NCI-H748 (cell line): Measurements from ENCODE around the gene MARCHF7.
"Not testable (repeated sequence)": the region's sequence is repeated elsewhere in the genome, so short reads cannot be mapped to it uniquely, and the experiment has no call there.

Source experiments
- DNase-seq: peaks from one replicate; lab custom pipeline; 2025; ENCODE audit not compliant: unreplicated experiment; lab: John Stamatoyannopoulos, UW

Gene MARCHF7, protein sequence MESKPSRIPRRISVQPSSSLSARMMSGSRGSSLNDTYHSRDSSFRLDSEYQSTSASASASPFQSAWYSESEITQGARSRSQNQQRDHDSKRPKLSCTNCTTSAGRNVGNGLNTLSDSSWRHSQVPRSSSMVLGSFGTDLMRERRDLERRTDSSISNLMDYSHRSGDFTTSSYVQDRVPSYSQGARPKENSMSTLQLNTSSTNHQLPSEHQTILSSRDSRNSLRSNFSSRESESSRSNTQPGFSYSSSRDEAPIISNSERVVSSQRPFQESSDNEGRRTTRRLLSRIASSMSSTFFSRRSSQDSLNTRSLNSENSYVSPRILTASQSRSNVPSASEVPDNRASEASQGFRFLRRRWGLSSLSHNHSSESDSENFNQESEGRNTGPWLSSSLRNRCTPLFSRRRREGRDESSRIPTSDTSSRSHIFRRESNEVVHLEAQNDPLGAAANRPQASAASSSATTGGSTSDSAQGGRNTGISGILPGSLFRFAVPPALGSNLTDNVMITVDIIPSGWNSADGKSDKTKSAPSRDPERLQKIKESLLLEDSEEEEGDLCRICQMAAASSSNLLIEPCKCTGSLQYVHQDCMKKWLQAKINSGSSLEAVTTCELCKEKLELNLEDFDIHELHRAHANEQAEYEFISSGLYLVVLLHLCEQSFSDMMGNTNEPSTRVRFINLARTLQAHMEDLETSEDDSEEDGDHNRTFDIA

GRCh38 chr2:159712143-159712928, at the start of gene MARCHF7:
MARCHF7 (plus strand) TSS chr2:159712506; CDS start chr2:159729023, 16,517 bp downstream.
- peak; percentile 98 for DNase-seq

DNA sequence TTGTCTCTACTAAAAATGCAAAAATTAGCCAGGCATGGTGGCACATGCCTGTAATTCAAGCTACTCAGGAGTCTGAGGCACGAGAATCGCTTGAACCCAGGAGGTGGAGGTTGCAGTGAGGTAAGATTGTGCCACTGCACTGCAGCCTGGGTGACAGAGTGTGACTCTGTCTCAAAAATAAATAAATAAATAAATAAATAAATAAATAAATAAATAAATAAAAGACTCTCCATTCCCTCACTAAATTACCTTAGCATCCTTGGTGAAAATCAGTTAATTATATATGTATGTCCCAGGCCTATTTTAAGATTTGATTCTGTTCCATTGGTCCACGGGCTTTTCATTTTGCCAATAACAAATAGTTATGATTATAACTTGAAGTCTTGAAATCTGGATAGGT, 44.9 kb upstream of the MARCHF7 start:
- DNase-seq, result not testable (repeated sequence)

- DNase-seq, result no peak
These were observed 41.3 kb upstream of the MARCHF7 start for GRCh38 chr2:159671047-159671446.

- DNase-seq, result peak; percentile 6
These were observed 34.7 kb upstream of the MARCHF7 start for GRCh38 chr2:159677654-159678053.

GRCh38 chr2:159680692-159681091, 31.6 kb upstream of the MARCHF7 start:
- no peak for DNase-seq

DNA sequence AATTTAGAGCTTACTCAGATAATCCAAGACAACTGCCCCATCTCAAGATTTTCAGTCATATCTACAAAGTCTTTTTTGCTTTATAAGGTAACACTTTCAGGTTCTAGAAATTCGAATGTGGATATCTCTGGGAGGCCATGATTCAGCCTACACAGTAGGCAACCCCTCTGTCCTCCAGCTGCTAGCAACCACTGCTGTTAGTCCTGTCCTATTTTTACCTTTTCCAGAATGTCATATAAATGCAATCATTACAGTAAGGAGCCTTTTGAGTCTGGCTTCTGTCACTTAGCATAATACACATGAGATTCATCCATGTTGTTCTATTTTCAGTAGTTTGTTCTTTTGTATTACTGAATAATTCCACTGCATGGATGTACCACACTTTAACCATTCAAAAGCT, 28.5 kb upstream of the MARCHF7 start:
- DNase-seq, result no peak

DNA sequence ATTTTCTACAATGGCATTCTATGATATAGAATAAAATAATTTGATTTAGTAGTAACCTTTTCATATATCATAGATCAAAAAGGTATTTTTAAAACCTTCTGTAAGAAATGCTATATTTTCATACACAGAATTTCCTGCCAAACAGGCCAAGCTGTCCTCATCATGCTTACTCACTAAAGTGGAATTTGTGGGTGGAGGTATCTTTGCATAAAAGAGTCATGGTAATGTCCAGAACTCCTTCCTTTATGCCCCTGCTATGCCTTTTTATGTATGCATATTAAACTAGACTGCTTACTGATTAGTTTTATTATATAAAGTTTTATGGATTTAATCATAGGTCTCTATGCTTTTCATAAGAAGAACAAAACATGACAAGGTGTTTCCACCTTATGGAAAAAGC, 27.5 kb upstream of the MARCHF7 start:
- DNase-seq, result no peak

DNA sequence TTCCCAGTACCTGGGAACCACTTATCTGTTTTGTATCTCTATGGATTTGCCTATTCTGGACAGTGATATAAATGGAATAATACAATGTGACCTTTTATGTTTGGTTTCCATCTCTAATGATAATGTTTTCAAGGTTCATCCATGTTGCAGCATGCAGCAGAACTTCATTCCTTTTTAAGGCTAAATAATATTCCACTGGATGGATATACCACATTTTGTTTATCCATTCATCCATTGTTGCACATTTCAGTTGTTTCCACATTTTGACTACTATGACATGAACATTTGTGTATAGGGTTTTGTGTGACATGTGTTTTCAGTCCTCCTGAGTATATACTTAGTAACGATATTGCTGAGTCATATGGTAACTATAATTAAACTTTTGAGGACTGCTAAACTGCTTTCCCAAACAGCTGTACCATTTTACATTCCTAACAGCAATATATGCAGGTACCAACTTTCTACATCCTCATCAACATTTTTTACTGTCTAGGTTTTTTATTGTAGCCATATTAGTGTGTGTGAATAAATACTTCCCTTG, 17.7 kb upstream of the MARCHF7 start:
- no peak for DNase-seq

DNA sequence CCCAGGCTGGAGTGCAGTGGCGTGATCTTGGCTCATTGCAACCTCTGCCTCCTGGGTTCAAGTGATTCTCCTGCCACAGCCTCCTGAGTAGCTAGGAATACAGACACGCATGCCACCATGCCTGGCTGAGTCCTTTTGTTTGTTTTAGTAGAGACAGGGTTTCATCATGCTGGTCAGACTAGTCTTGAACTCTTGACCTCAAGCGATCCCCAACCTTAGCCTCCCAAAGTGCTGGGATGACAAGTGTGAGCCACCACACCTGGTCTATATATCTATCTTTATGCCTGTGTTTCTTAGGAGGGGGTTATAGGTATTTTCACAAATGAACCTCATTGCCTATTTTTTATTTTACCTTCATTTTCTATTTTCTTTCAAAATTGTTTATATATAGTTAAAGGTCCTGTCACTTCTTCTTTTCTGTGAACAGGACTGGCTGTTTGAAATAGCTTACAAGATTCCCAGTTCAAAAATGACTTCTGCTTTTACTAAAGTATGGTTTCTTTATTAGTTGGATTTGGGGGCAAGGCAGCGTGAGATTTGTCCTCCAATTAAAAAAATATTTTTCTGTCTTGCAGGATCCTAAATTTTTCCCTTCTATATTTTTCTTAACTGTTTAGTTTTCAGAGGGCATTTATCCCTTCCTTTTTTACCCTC, 16.4 kb upstream of the MARCHF7 start:
- no peak for DNase-seq

- DNase-seq, result no peak
These were observed 8.8 kb upstream of the MARCHF7 start for GRCh38 chr2:159703491-159703890.

- no peak for DNase-seq
These were observed 5.8 kb upstream of the MARCHF7 start for GRCh38 chr2:159706385-159706980.

- no peak for DNase-seq
These were observed 4.1 kb upstream of the MARCHF7 start for GRCh38 chr2:159708066-159708760.

DNA sequence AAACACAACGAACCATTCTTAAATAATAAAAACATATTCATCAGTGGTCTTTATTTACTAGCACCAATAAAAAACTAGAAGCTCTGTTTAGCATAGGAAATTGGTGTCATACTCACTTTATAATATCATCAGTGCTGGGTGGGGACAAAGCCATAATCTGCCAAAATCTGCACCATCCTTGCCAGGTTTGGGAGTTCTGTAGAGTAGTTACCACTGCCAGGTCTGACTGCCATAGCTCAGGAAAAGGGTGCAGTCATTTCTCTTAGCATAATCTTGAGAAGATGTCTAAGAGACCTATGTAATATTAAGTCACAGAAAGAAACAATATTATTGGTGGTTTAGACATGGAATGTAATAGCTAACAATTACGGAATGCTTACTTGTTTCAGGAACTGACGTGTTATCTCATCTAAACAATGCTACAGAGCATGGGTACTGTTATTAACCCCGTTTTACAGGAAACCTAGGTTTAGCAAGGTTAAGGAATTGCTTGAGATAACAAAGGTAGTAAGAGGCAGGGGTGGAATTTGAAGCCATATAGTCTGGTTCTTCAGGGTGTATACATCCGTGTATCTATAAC, 1.6 kb upstream of the MARCHF7 start:
- peak; percentile 20 for DNase-seq

DNA sequence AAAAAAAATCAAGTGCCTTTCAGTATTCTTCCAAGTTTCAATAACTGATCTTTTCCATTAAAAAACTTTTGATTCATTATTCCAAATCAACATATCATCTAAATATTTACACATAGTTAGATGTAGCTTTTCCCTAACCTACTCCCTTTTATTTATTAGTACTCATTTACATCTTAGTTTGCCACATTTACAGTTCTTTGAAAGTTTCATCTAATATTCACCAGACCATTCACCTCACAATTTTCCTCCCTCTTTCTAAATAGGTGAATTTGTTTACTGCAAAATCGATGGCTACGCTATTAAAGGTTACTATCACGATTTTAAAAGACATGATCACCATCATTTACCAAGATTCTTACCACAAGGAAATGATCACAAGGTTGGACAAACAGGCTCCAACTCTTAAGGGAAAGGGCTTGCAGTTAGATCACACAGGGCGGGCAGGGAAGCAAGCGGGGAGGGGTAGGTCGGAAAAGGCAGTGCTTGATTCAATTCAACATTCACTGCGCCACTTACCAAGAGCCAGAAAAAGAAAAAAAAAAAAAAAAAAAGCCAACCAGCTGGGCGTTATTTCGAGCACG, 654 bp upstream of the MARCHF7 start:
- DNase-seq, result no peak

DNA sequence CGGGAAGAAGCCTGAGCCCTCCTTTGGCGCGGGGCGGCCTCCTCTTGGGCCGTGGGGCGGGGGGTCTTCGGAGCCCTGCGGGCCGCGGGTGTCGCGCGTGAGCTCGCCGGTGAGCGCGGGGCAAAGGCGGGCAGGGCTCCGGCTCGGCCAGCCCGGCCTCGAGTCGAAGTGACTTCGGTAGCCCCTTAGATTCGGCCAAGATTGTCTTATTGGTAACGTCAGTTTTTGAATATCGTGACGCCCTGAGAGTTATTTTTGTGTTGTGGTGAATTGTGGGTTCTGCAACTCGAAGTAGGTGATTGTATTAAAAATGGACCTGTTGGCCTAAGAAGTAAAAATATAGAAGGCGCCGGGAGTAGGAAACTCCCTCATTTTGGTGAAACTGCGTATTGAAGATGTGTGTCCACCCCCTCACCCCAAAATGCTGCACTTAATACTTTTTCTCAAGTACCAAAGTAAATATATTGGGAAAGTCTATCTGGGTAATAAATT, 669 bp downstream of the MARCHF7 start:
- DNase-seq, result no peak

GRCh38 chr2:159713631-159714246, 1.4 kb downstream of the MARCHF7 start:
- peak; percentile 41 for DNase-seq

DNA sequence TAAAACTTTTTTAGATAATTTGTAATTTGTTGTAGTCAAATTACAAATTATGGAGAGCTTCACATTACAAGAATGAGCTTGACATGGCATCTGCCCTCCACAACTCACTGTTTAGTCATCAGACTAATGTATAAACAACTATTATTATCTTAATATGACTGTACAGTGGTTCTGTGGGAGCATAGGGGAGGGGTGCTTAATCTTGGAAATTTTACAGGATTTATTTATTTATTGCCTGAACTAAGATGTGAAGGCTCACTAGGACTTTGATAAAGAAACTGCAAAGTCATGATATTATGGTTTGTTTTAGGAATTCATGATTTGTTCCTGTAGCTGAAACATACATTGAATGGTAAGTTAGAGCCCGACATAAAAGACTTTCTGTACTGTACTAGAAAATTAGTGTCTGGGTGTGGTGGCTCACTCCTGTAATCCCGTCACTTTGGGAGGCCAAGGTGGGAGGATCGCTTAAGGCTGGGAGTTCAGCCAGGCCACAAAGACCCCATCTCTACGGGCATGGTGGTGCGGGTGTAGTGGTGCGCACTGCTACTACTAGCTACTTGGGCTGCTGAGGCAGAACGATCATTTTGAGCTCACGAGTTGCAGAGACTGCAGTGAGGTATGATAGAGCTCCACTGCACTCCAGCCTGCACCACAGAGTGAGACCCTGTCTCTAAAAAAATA, 2.1 kb downstream of the MARCHF7 start:
- no peak for DNase-seq

DNA sequence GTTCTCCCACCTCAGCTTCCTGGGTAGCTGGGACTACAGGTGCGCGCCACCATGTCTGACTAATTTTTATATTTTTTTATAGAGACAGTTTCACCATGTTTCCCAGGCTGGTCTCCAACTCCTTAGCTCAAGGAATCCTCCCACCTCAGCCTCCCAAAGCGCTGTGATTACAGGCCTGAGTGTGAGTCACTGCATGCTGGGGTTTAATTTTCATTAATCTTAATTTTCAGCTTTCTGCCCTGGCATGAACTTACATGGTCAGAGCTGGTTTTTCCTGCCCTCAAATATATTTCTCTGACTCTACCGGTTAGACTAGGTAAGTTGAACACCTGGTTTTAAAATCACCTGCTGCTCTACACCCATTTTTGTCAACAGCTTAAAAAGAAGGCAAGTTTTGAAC, 3.1 kb downstream of the MARCHF7 start:
- no peak for DNase-seq
